ENCODE data around the gene CLIC6. TPM values are rescaled to one million over a fixed set of nuclear protein-coding genes. Genes with fewer than 3 reads are reported as not detected.
A peak's percentile ranks its signal among the peaks of the same experiment; 100 is the strongest.

CLIC6 gene
- total and polyA plus RNA-seq, 4 experiments from 2014 or later, result 0.09 to 0.67 (median 0.30) TPM; not detected in 1

GRCh38 chr21:34744801-34745200 lies 76.0 kb downstream of the CLIC6 start:
- no peak overlapping the region for H3K27ac ChIP-seq (ENCODE audit: low read depth, low read length)
- no peaks in the 10 kb centered on the region for H3K9me3 ChIP-seq (ENCODE audit: control insufficient read depth in 1 of 2, low read length in 2 of 2)
- Mint-ChIP-seq H3K4me3 (no peak overlapping the region), H3K4me1 (peaks cover 0 to 4% (median 2%) of the 10 kb centered on the region in 4 donors), H3K36me3 (no peaks in the 10 kb centered on the region), H3K9me3 (no peaks in the 10 kb centered on the region), H3K27ac (peak overlapping the region in 1 of 7 donors; percentile 37), H3K27me3 (peaks cover 8 to 9% of the 10 kb centered on the region in 2 donors)
- ChIA-PET CTCF (ENCODE audit: partially characterized antibody) (interaction anchor here (0.7 to 5.5 kb wide), 21 partner anchors 11 to 1368 kb away, joined by 3 to 66 read pairs (median 5); no protein-coding TSS in a partner anchor), POLR2A (ENCODE audit: partially characterized antibody) (no interaction called here)
- H3K4me3 ChIP-seq (ENCODE audit: low read length in 2 of 2), result no peak overlapping the region
- intact Hi-C loops (cut with micrococcal nuclease), result loop anchor here (1.0 to 2.0 kb wide), 5 partner anchors 144 to 1368 kb away; no protein-coding TSS in a partner anchor
- DNase-seq, result no peak
- no peaks in the 10 kb centered on the region for H3K36me3 ChIP-seq (ENCODE audit: insufficient read depth, low read length)
- H3K27me3 ChIP-seq (ENCODE audit: insufficient read depth, low read length), result no peaks in the 10 kb centered on the region
- H3K4me1 ChIP-seq (ENCODE audit: insufficient read depth, low read length), result peaks cover 8% of the 10 kb centered on the region

- peak overlapping the region in 3 of 8 donors; percentile 17 to 55 (median 50) for H3K4me3 Mint-ChIP-seq
- DNase-seq, result peak; percentile 43 to 63 (median 53)
- no peak overlapping the region for H3K27ac Mint-ChIP-seq
- H3K9me3 Mint-ChIP-seq, result peaks cover 0 to 2% (median 0%) of the 10 kb centered on the region in 8 donors
- Histone ChIP-seq H3K4me1 (ENCODE audit: insufficient read depth, low read length) (peaks cover 8% of the 10 kb centered on the region), H3K9me3 (ENCODE audit: control insufficient read depth in 1 of 2, low read length in 2 of 2) (no peaks in the 10 kb centered on the region), H3K27me3 (ENCODE audit: insufficient read depth, low read length) (no peaks in the 10 kb centered on the region), H3K4me3 (ENCODE audit: low read length in 2 of 2) (no peak overlapping the region), H3K36me3 (ENCODE audit: insufficient read depth, low read length) (no peaks in the 10 kb centered on the region), H3K27ac (ENCODE audit: low read depth, low read length) (no peak overlapping the region)
- CTCF ChIA-PET (ENCODE audit: partially characterized antibody), result interaction anchor here (0.6 to 5.5 kb wide), 36 partner anchors 11 to 1368 kb away, joined by 3 to 66 read pairs (median 4); no protein-coding TSS in a partner anchor
- peaks cover 7 to 8% of the 10 kb centered on the region in 2 donors for H3K27me3 Mint-ChIP-seq
- POLR2A ChIA-PET (ENCODE audit: partially characterized antibody), result interaction anchor here (0.9 kb wide), 1 partner anchor 655 kb away, joined by 6 read pairs; no protein-coding TSS in a partner anchor
- no peaks in the 10 kb centered on the region for H3K36me3 Mint-ChIP-seq
- H3K4me1 Mint-ChIP-seq, result peaks cover 0 to 4% (median 2%) of the 10 kb centered on the region in 4 donors
- intact Hi-C loops (cut with micrococcal nuclease), result loop anchor here (1.0 to 2.0 kb wide), 5 partner anchors 144 to 1367 kb away; no protein-coding TSS in a partner anchor
These were observed 76.9 kb downstream of the CLIC6 start for GRCh38 chr21:34745557-34746255.

GRCh38 chr21:34748862-34749261 lies 80.1 kb downstream of the CLIC6 start:
- peaks cover 9 to 10% of the 10 kb centered on the region in 2 donors for H3K27me3 Mint-ChIP-seq
- no peak overlapping the region for H3K4me3 Mint-ChIP-seq
- no peak overlapping the region for H3K27ac ChIP-seq (ENCODE audit: low read depth, low read length)
- H3K27ac Mint-ChIP-seq, result no peak overlapping the region
- H3K36me3 Mint-ChIP-seq, result no peaks in the 10 kb centered on the region
- peaks cover 8% of the 10 kb centered on the region for H3K4me1 ChIP-seq (ENCODE audit: insufficient read depth, low read length)
- ChIA-PET CTCF (ENCODE audit: partially characterized antibody) (no interaction called here), POLR2A (ENCODE audit: partially characterized antibody) (no interaction called here)
- intact Hi-C loops (cut with micrococcal nuclease), result no loop called here
- no peak overlapping the region for H3K4me3 ChIP-seq (ENCODE audit: low read length in 2 of 2)
- H3K9me3 Mint-ChIP-seq, result peaks cover 0 to 3% (median 0%) of the 10 kb centered on the region in 8 donors
- peaks cover 0 to 4% (median 2%) of the 10 kb centered on the region in 4 donors for H3K4me1 Mint-ChIP-seq
- H3K27me3 ChIP-seq (ENCODE audit: insufficient read depth, low read length), result no peaks in the 10 kb centered on the region
- H3K9me3 ChIP-seq (ENCODE audit: control insufficient read depth in 1 of 2, low read length in 2 of 2), result no peaks in the 10 kb centered on the region
- DNase-seq, result no peak
- H3K36me3 ChIP-seq (ENCODE audit: insufficient read depth, low read length), result no peaks in the 10 kb centered on the region

GRCh38 chr21:34754690-34755647 lies 86.2 kb downstream of the CLIC6 start:
- H3K4me1 ChIP-seq (ENCODE audit: insufficient read depth, low read length), result no peaks in the 10 kb centered on the region
- intact Hi-C loops (cut with micrococcal nuclease), result no loop called here
- no peak overlapping the region for H3K4me3 Mint-ChIP-seq
- no peaks in the 10 kb centered on the region for H3K9me3 ChIP-seq (ENCODE audit: control insufficient read depth in 1 of 2, low read length in 2 of 2)
- peak overlapping the region in 1 of 7 donors; percentile 52 for H3K27ac Mint-ChIP-seq
- no peaks in the 10 kb centered on the region for H3K27me3 ChIP-seq (ENCODE audit: insufficient read depth, low read length)
- H3K36me3 Mint-ChIP-seq, result no peaks in the 10 kb centered on the region
- no peaks in the 10 kb centered on the region for H3K36me3 ChIP-seq (ENCODE audit: insufficient read depth, low read length)
- ChIA-PET CTCF (ENCODE audit: partially characterized antibody) (interaction anchor here (3.4 kb wide), 1 partner anchor 9 kb away, joined by 11 read pairs; no protein-coding TSS in a partner anchor), POLR2A (ENCODE audit: partially characterized antibody) (interaction anchor here (1.1 kb wide), 1 partner anchor 11 kb away, joined by 3 read pairs; no protein-coding TSS in a partner anchor)
- DNase-seq, result no peak
- peaks cover 11 to 17% of the 10 kb centered on the region in 2 donors for H3K27me3 Mint-ChIP-seq
- no peaks in the 10 kb centered on the region for H3K4me1 Mint-ChIP-seq
- H3K4me3 ChIP-seq (ENCODE audit: low read length in 2 of 2), result no peak overlapping the region
- H3K9me3 Mint-ChIP-seq, result peaks cover 0 to 3% (median 0%) of the 10 kb centered on the region in 8 donors
- H3K27ac ChIP-seq (ENCODE audit: low read depth, low read length), result no peak overlapping the region

GRCh38 chr21:34761758-34762330 lies 93.0 kb downstream of the CLIC6 start:
- Mint-ChIP-seq H3K27ac (no peak overlapping the region), H3K27me3 (no peaks in the 10 kb centered on the region), H3K4me1 (no peaks in the 10 kb centered on the region), H3K4me3 (no peak overlapping the region), H3K9me3 (peaks cover 0 to 4% (median 0%) of the 10 kb centered on the region in 8 donors), H3K36me3 (no peaks in the 10 kb centered on the region)
- no peaks in the 10 kb centered on the region for H3K4me1 ChIP-seq (ENCODE audit: insufficient read depth, low read length)
- no peaks in the 10 kb centered on the region for H3K36me3 ChIP-seq (ENCODE audit: insufficient read depth, low read length)
- no peak overlapping the region for H3K27ac ChIP-seq (ENCODE audit: low read depth, low read length)
- no peak for DNase-seq
- ChIA-PET POLR2A (ENCODE audit: partially characterized antibody) (no interaction called here), CTCF (ENCODE audit: partially characterized antibody) (interaction anchor here (1.3 kb wide), 1 partner anchor 38 kb away, joined by 4 read pairs; no protein-coding TSS in a partner anchor)
- H3K9me3 ChIP-seq (ENCODE audit: control insufficient read depth in 1 of 2, low read length in 2 of 2), result no peaks in the 10 kb centered on the region
- no peaks in the 10 kb centered on the region for H3K27me3 ChIP-seq (ENCODE audit: insufficient read depth, low read length)
- no peak overlapping the region for H3K4me3 ChIP-seq (ENCODE audit: low read length in 2 of 2)
- intact Hi-C loops (cut with micrococcal nuclease), result no loop called here

- Mint-ChIP-seq H3K9me3 (peaks cover 0 to 4% (median 0%) of the 10 kb centered on the region in 8 donors), H3K36me3 (no peaks in the 10 kb centered on the region), H3K27ac (no peak overlapping the region), H3K4me1 (no peaks in the 10 kb centered on the region), H3K27me3 (no peaks in the 10 kb centered on the region), H3K4me3 (no peak overlapping the region)
- no peak overlapping the region for H3K4me3 ChIP-seq (ENCODE audit: low read length in 2 of 2)
- no peak overlapping the region for H3K27ac ChIP-seq (ENCODE audit: low read depth, low read length)
- POLR2A ChIA-PET (ENCODE audit: partially characterized antibody), result no interaction called here
- CTCF ChIA-PET (ENCODE audit: partially characterized antibody), result no interaction called here
- intact Hi-C loops (cut with micrococcal nuclease), result no loop called here
- no peak for DNase-seq
- H3K27me3 ChIP-seq (ENCODE audit: insufficient read depth, low read length), result no peaks in the 10 kb centered on the region
- H3K9me3 ChIP-seq (ENCODE audit: control insufficient read depth in 1 of 2, low read length in 2 of 2), result no peaks in the 10 kb centered on the region
- H3K36me3 ChIP-seq (ENCODE audit: insufficient read depth, low read length), result no peaks in the 10 kb centered on the region
- no peaks in the 10 kb centered on the region for H3K4me1 ChIP-seq (ENCODE audit: insufficient read depth, low read length)
These were observed 94.0 kb downstream of the CLIC6 start for GRCh38 chr21:34762786-34763185.
